ENCODE data around the gene NAPEPLD. TPM values are rescaled to one million over a fixed set of nuclear protein-coding genes. Genes with fewer than 3 reads are reported as not detected.

The NAPEPLD gene
- total RNA-seq, 1 experiment from 2014 or later: 22.6 TPM

GRCh38 chr7:103065667-103066066 is 83.2 kb downstream of the NAPEPLD start:
- intact Hi-C loops (cut with micrococcal nuclease; ENCODE audit: unreplicated experiment): no loop called here
- Histone ChIP-seq H3K27ac (no peak overlapping the region), H3K4me3 (no peak overlapping the region), H3K9me2 (ENCODE audit: insufficient read depth) (no peaks in the 10 kb centered on the region), H3K9me3 (ENCODE audit: insufficient read depth, low read depth) (no peaks in the 10 kb centered on the region), H2AFZ (no peak overlapping the region), H3K4me2 (no peak overlapping the region), H3K4me1 (replicated peaks; ENCODE audit: insufficient read depth) (no peaks in the 10 kb centered on the region), H3K27me3 (ENCODE audit: insufficient read depth, low read depth) (no peaks in the 10 kb centered on the region), H3K79me2 (ENCODE audit: low read depth) (no peaks in the 10 kb centered on the region), H4K20me1 (ENCODE audit: insufficient read depth) (no peaks in the 10 kb centered on the region), H3F3A (ENCODE audit: insufficient read depth, low read depth) (no peaks in the 10 kb centered on the region), H3K36me3 (ENCODE audit: low read depth) (no peaks in the 10 kb centered on the region)
- no peak for TF ChIP-seq EZH2 (IDR thresholded peaks at IDR 0.05; ENCODE audit: low read depth)
- peak; percentile 53 for TF ChIP-seq CTCF (conservative IDR thresholded peaks at IDR 0.05)
- POLR2A ChIA-PET (ENCODE audit: unreplicated experiment): no interaction called here
- CTCF ChIA-PET: interaction anchor here (0.7 kb wide), 1 partner anchor 370 kb away, joined by 3 read pairs; no protein-coding TSS in a partner anchor
- DNase-seq: peak in 1 of 2 experiments; percentile 23
- BruUV-seq (replicated peaks): no TSS peak

GRCh38 chr7:103063895-103064294 is 85.0 kb downstream of the NAPEPLD start:
- Histone ChIP-seq H3K9me2 (ENCODE audit: insufficient read depth) (no peaks in the 10 kb centered on the region), H3K9me3 (ENCODE audit: insufficient read depth, low read depth) (no peaks in the 10 kb centered on the region), H2AFZ (no peak overlapping the region), H3K79me2 (ENCODE audit: low read depth) (no peaks in the 10 kb centered on the region), H3K4me2 (no peak overlapping the region), H3K36me3 (ENCODE audit: low read depth) (no peaks in the 10 kb centered on the region), H3K4me1 (replicated peaks; ENCODE audit: insufficient read depth) (no peaks in the 10 kb centered on the region), H3F3A (ENCODE audit: insufficient read depth, low read depth) (no peaks in the 10 kb centered on the region), H3K27ac (no peak overlapping the region), H3K4me3 (no peak overlapping the region), H3K27me3 (ENCODE audit: insufficient read depth, low read depth) (no peaks in the 10 kb centered on the region), H4K20me1 (ENCODE audit: insufficient read depth) (no peaks in the 10 kb centered on the region)
- no peak for DNase-seq
- POLR2A ChIA-PET (ENCODE audit: unreplicated experiment): no interaction called here
- CTCF ChIA-PET: no interaction called here
- TF ChIP-seq EZH2 (IDR thresholded peaks at IDR 0.05; ENCODE audit: low read depth) (no peak), CTCF (conservative IDR thresholded peaks at IDR 0.05) (no peak)
- intact Hi-C loops (cut with micrococcal nuclease; ENCODE audit: unreplicated experiment): loop anchor here (5.0 kb wide), 1 partner anchor 302 kb away; no protein-coding TSS in a partner anchor
- no TSS peak for BruUV-seq (replicated peaks)

- Histone ChIP-seq H4K20me1 (ENCODE audit: insufficient read depth) (no peaks in the 10 kb centered on the region), H3F3A (ENCODE audit: insufficient read depth, low read depth) (no peaks in the 10 kb centered on the region), H3K9me3 (ENCODE audit: insufficient read depth, low read depth) (no peaks in the 10 kb centered on the region), H3K4me1 (replicated peaks; ENCODE audit: insufficient read depth) (no peaks in the 10 kb centered on the region), H3K79me2 (ENCODE audit: low read depth) (no peaks in the 10 kb centered on the region), H3K4me2 (no peak overlapping the region), H3K27ac (no peak overlapping the region), H3K36me3 (ENCODE audit: low read depth) (no peaks in the 10 kb centered on the region), H3K4me3 (no peak overlapping the region), H3K9me2 (ENCODE audit: insufficient read depth) (no peaks in the 10 kb centered on the region), H2AFZ (no peak overlapping the region), H3K27me3 (ENCODE audit: insufficient read depth, low read depth) (no peaks in the 10 kb centered on the region)
- TF ChIP-seq EZH2 (IDR thresholded peaks at IDR 0.05; ENCODE audit: low read depth) (no peak), CTCF (conservative IDR thresholded peaks at IDR 0.05) (no peak)
- DNase-seq: no peak
- intact Hi-C loops (cut with micrococcal nuclease; ENCODE audit: unreplicated experiment): no loop called here
- ChIA-PET CTCF (no interaction called here), POLR2A (ENCODE audit: unreplicated experiment) (no interaction called here)
- no TSS peak for BruUV-seq (replicated peaks)
These were observed 89.4 kb downstream of the NAPEPLD start for GRCh38 chr7:103059471-103059870.

Data from PC-9 (cell line).